B cell (primary cell): Measurements from ENCODE around the gene EEF1AKMT2. TPM values are rescaled to one million over a fixed set of nuclear protein-coding genes. Genes with fewer than 3 reads are reported as not detected.
"Not testable (repeated sequence)": the region's sequence is repeated elsewhere in the genome, so short reads cannot be mapped to it uniquely, and the experiment has no call there.

Source experiments
- ATAC-seq: fragments of 200-7000 bp; cut with Tn5 transposase; one replicate; pipeline ENCODE4 v1.10.0; 2021; ENCODE audit warnings: low read depth, mild to moderate bottlenecking, moderate number of reproducible peaks, moderate library complexity
- CTCF ChIA-PET: fragments of 350-600 bp; sonication (Branson Sonifier 250); formaldehyde crosslinking; loops from one replicate; lab custom pipeline; 2021; ENCODE audit warnings: antibody characterized with exemption, inconsistent platforms; lab: Charles Lee
- POLR2A ChIA-PET: fragments of 350-600 bp; sonication (Branson Sonifier 250); formaldehyde crosslinking; loops from one replicate; lab custom pipeline; 2021; ENCODE audit warnings: antibody characterized with exemption; lab: Charles Lee
- DNase-seq: peaks from one replicate; pipeline ENCODE4 v3.0.0; 2013
- H2AFZ ChIP-seq: 2 replicates; pipeline ENCODE4 v1.6.1; 2012; ENCODE audit warnings: mild to moderate bottlenecking, low read depth, low read length; ENCODE audit not compliant: insufficient read depth, poor library complexity, severe bottlenecking
- H3K27ac ChIP-seq, 2 donors: 1 replicate in 1 of 2; 2 replicates in 1 of 2; pipeline ENCODE4 v1.5.1; 2012 to 2013; ENCODE audit warnings: low read length in 2 of 2, mild to moderate bottlenecking in 2 of 2, moderate library complexity in 1 of 2
- H3K27me3 ChIP-seq, 4 experiments: fragments of 200-600 bp in 1 of 4; sonication (generic) in 1 of 4; replicated peaks in 1 of 4; 1 replicate in 2 of 4; 2 replicates in 2 of 4; pipeline versions ENCODE4 v1.6.1 to v1.7.0; 2013 to 2016; ENCODE audit warnings: low read length in 3 of 4, mild to moderate bottlenecking in 2 of 4, mixed read lengths in 1 of 4, moderate library complexity in 1 of 4; ENCODE audit not compliant: insufficient read depth in 4 of 4, control insufficient read depth in 3 of 4; ENCODE audit errors: control extremely low read depth in 1 of 4
- H3K36me3 ChIP-seq, 2 experiments: replicated peaks in 1 of 2; 1 replicate in 1 of 2; 2 replicates in 1 of 2; pipeline versions ENCODE4 v1.6.1 to v1.7.1; 2013; ENCODE audit warnings: low read length in 1 of 2; ENCODE audit not compliant: insufficient read depth in 2 of 2, control insufficient read depth in 1 of 2; ENCODE audit errors: control extremely low read depth in 1 of 2, extremely low read depth in 1 of 2
- H3K4me1 ChIP-seq, 2 donors: fragments of 200-600 bp in 1 of 2; sonication (generic) in 1 of 2; 1 replicate in 1 of 2; 2 replicates in 1 of 2; pipeline versions ENCODE4 v1.5.1 to v1.6.1; 2013 to 2017; ENCODE audit warnings: low read length in 2 of 2; ENCODE audit not compliant: control insufficient read depth in 2 of 2, insufficient read depth in 2 of 2
- H3K4me2 ChIP-seq: replicated peaks from 2 replicates; pipeline ENCODE3; 2012; ENCODE audit warnings: mild to moderate bottlenecking, low read depth, low read length; ENCODE audit not compliant: poor library complexity, severe bottlenecking
- H3K4me3 ChIP-seq, 5 experiments: fragments of 200-600 bp in 1 of 5; sonication (generic) in 1 of 5; 1 replicate in 3 of 5; 2 replicates in 2 of 5; pipeline versions ENCODE4 v1.5.1 to v1.7.0; 2011 to 2016; ENCODE audit warnings: low read length in 4 of 5, mild to moderate bottlenecking in 4 of 5, low read depth in 2 of 5, control low read depth in 1 of 5, moderate library complexity in 1 of 5; ENCODE audit not compliant: insufficient read depth in 1 of 5; ENCODE audit errors: control extremely low read depth in 1 of 5, extremely low read depth in 1 of 5
- H3K79me2 ChIP-seq: fragments of 200-600 bp; sonication (generic); one replicate; pipeline ENCODE4 v1.6.0; 2016; ENCODE audit warnings: low read length; ENCODE audit not compliant: control insufficient read depth, insufficient read depth
- H3K9ac ChIP-seq: fragments of 200-600 bp; sonication (generic); 2 replicates; pipeline ENCODE4 v1.6.1; 2017; ENCODE audit warnings: mild to moderate bottlenecking, low read length, moderate library complexity
- H3K9me3 ChIP-seq, 3 donors: one replicate each; pipeline versions ENCODE4 v1.6.1 to v1.7.1; 2013; ENCODE audit warnings: low read length in 2 of 3; ENCODE audit not compliant: control insufficient read depth in 2 of 3, insufficient read depth in 1 of 3; ENCODE audit errors: control extremely low read depth in 1 of 3
- H4K20me1 ChIP-seq: 2 replicates; pipeline ENCODE4 v1.6.0; 2012; ENCODE audit warnings: mild to moderate bottlenecking, low read length; ENCODE audit not compliant: insufficient read depth, control insufficient read depth, poor library complexity, severe bottlenecking
- H3K27ac Mint-ChIP-seq: one replicate; pipeline ENCODE4 v1.8.0; 2021; ENCODE audit warnings: mixed read lengths
- H3K27me3 Mint-ChIP-seq: one replicate; pipeline ENCODE4 v1.8.0; 2021; ENCODE audit warnings: mixed read lengths
- H3K4me1 Mint-ChIP-seq: one replicate; pipeline ENCODE4 v1.8.0; 2021; ENCODE audit warnings: mixed read lengths
- H3K4me3 Mint-ChIP-seq: one replicate; pipeline ENCODE4 v1.8.0; 2021; ENCODE audit warnings: mixed read lengths
- H3K9me3 Mint-ChIP-seq: one replicate; pipeline ENCODE4 v1.8.0; 2022; ENCODE audit warnings: mixed read lengths; ENCODE audit not compliant: insufficient read depth
- EZH2 ChIP-seq: IDR thresholded peaks from 2 replicates; pipeline ENCODE4 v1.6.1; 2012; ENCODE audit warnings: borderline replicate concordance, low read depth, mild to moderate bottlenecking, moderate library complexity, low read length; ENCODE audit not compliant: insufficient read depth, poor library complexity, severe bottlenecking
- WGBS: methylation state at CpG from one replicate; pipeline ENCODE4 v1.1.5; 2013; ENCODE audit warnings: missing lambda C conversion rate; ENCODE audit not compliant: insufficient coverage; 5-methylcytosine and 5-hydroxymethylcytosine counted together
- intact Hi-C: fragments of 100-400 bp; cut with micrococcal nuclease; formaldehyde crosslinking; loops from one replicate; pipeline ENCODE4 v1.10.0; 2022
- polyA plus RNA-seq: library from polyadenylated mRNA; depleted of rRNA; stranded (reverse); fragments of >200 nt; gene quantifications from 2 replicates; pipeline ENCODE4 v1.2.3, GENCODE V29; 2012
- total RNA-seq, 2 donors: library from RNA; stranded (reverse); fragments of 120-200 nt in 1 of 2; gene quantifications; 1 replicate in 1 of 2; 2 replicates in 1 of 2; pipeline versions ENCODE4 v1.2.3 to v1.2.4, GENCODE V29; 2013 to 2022
- TF ChIP-seq, protein P1 (sequence below): fragments of 200-600 bp; IDR thresholded peaks from one replicate; pipeline ENCODE4 v1.8.0; 2022; ENCODE audit warnings: antibody characterized with exemption, mild to moderate bottlenecking

Gene EEF1AKMT2
- total and polyA plus RNA-seq, 2 donors (not counting 1 experiment from before 2014, with no cell fraction given): 8.8 to 15.0 TPM

GRCh38 chr10:124826262-124826661, 34.6 kb upstream of the EEF1AKMT2 start:
- Histone ChIP-seq H3K9ac (no peak overlapping the region), H3K4me2 (no peak overlapping the region), H3K4me3 (no peak overlapping the region), H3K27ac (no peak overlapping the region), H3K27me3 (no peaks in the 10 kb centered on the region), H2AFZ (no peak overlapping the region), H3K79me2 (no peaks in the 10 kb centered on the region), H3K36me3 (peaks cover 14 to 47% of the 10 kb centered on the region in 2 experiments), H4K20me1 (no peaks in the 10 kb centered on the region), H3K9me3 (no peaks in the 10 kb centered on the region), H3K4me1 (no peaks in the 10 kb centered on the region)
- Mint-ChIP-seq H3K4me1 (no peaks in the 10 kb centered on the region), H3K9me3 (no peaks in the 10 kb centered on the region), H3K27me3 (no peaks in the 10 kb centered on the region), H3K27ac (no peak overlapping the region), H3K4me3 (no peak overlapping the region)
- ChIA-PET CTCF (interaction anchor here (0.6 to 5.1 kb wide), 10 partner anchors 11 to 529 kb away, joined by 3 to 58 read pairs (median 4); no protein-coding TSS in a partner anchor), POLR2A (no interaction called here)
- TF ChIP-seq, protein P1, sequence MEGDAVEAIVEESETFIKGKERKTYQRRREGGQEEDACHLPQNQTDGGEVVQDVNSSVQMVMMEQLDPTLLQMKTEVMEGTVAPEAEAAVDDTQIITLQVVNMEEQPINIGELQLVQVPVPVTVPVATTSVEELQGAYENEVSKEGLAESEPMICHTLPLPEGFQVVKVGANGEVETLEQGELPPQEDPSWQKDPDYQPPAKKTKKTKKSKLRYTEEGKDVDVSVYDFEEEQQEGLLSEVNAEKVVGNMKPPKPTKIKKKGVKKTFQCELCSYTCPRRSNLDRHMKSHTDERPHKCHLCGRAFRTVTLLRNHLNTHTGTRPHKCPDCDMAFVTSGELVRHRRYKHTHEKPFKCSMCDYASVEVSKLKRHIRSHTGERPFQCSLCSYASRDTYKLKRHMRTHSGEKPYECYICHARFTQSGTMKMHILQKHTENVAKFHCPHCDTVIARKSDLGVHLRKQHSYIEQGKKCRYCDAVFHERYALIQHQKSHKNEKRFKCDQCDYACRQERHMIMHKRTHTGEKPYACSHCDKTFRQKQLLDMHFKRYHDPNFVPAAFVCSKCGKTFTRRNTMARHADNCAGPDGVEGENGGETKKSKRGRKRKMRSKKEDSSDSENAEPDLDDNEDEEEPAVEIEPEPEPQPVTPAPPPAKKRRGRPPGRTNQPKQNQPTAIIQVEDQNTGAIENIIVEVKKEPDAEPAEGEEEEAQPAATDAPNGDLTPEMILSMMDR: no peak
- TF ChIP-seq EZH2: no peak
- DNase-seq (no peak), ATAC-seq (no peak)
- intact Hi-C loops: no loop called here
- WGBS: 93% methylated on average over 4 of the region's 4 CpGs

DNA sequence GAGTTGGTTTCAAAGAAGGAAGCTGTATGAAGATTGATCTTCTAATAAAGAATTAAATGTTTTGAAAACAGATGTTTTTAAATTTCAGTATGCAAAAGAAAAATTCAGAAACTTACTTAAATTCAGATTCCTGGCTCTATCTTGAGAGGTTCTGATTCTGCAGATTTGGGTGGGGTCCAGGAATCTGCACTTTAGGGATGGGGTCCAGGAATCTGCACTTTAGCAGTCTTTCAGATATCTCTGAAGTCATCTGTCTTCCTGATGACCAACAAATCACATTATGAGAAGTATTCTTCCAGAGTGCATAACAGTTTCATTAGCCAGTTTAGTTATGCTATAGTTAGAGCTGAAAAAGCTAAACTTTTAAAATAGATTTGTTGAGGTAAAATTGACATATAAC, 34.0 kb upstream of the EEF1AKMT2 start:
- Histone ChIP-seq H2AFZ (no peak overlapping the region), H3K4me1 (no peaks in the 10 kb centered on the region), H3K36me3 (peaks cover 13 to 46% of the 10 kb centered on the region in 2 experiments), H3K9me3 (no peaks in the 10 kb centered on the region), H3K4me3 (no peak overlapping the region), H3K4me2 (no peak overlapping the region), H3K27me3 (no peaks in the 10 kb centered on the region), H3K9ac (no peak overlapping the region), H4K20me1 (no peaks in the 10 kb centered on the region), H3K79me2 (no peaks in the 10 kb centered on the region), H3K27ac (no peak overlapping the region)
- DNase-seq (no peak), ATAC-seq (no peak)
- Mint-ChIP-seq H3K9me3 (no peaks in the 10 kb centered on the region), H3K27me3 (no peaks in the 10 kb centered on the region), H3K4me1 (no peaks in the 10 kb centered on the region), H3K27ac (no peak overlapping the region), H3K4me3 (no peak overlapping the region)
- ChIA-PET CTCF (interaction anchor here (0.6 to 5.1 kb wide), 7 partner anchors 10 to 422 kb away, joined by 3 to 58 read pairs (median 4); no protein-coding TSS in a partner anchor), POLR2A (no interaction called here)
- no peak for TF ChIP-seq EZH2
- TF ChIP-seq, protein P1: no peak
- intact Hi-C loops: no loop called here

DNA sequence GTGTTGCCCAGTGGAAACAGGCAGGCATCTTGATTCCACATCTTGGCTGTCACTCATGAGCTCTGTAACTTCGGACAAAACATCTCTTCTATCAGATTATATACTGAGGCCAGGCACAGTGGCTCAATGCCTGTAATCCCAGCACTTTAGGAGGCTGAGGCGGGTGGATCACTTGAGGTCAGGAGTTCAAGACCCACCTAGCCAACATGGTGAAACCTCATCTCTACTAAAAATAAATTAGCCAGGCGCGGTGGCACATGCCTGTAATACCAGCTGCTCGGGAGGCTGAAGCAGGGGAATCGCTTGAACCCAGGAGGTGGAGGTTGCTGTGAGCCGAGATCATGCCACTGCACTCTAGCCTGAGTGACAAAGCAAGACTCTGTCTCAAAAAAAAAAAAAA, 33.2 kb upstream of the EEF1AKMT2 start:
- H2AFZ ChIP-seq, H3K9ac ChIP-seq, DNase-seq, H3K4me3 ChIP-seq, H3K4me1 Mint-ChIP-seq, H3K27ac ChIP-seq, H3K27ac Mint-ChIP-seq, H3K9me3 ChIP-seq, H3K4me1 ChIP-seq, H3K79me2 ChIP-seq, H3K27me3 Mint-ChIP-seq, H3K4me2 ChIP-seq, H3K9me3 Mint-ChIP-seq, POLR2A ChIA-PET, ATAC-seq, H4K20me1 ChIP-seq, H3K4me3 Mint-ChIP-seq, intact Hi-C loops, H3K27me3 ChIP-seq: not testable (repeated sequence)
- CTCF ChIA-PET: interaction anchor here (1.5 to 5.1 kb wide), 4 partner anchors 10 to 421 kb away, joined by 3 to 58 read pairs (median 4); no protein-coding TSS in a partner anchor
- peaks cover 12 to 44% of the 10 kb centered on the region in 2 experiments for H3K36me3 ChIP-seq
- 100% methylated on average over 1 of the region's 7 CpGs for WGBS
